ENCODE data around the gene ATP13A2. TPM values are rescaled to one million over a fixed set of nuclear protein-coding genes. Genes with fewer than 3 reads are reported as not detected.

Gene ATP13A2
- total RNA-seq, 2 experiments from 2014 or later = 57.1 to 59.4 TPM

DNA sequence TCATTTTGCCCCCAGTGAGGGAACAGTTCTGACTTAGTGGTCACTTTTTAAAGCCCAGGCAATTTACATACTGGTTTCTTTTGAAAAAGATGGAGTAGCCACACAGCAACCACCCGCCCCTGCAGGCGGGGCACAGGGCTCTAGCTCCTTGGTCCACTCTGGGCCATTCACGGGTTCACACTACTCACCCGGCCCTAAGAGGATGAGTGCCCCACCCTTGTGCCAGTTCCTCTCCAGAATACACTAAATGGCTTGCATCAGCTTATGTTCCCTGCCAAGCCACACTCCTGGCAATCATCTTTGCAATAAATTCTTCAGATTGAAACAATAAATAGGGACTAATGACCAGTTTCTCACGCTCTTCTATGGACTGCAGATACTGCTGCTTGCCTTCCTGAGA, 15.7 kb upstream of the ATP13A2 start:
- CTCF ChIA-PET = no interaction called here

DNA sequence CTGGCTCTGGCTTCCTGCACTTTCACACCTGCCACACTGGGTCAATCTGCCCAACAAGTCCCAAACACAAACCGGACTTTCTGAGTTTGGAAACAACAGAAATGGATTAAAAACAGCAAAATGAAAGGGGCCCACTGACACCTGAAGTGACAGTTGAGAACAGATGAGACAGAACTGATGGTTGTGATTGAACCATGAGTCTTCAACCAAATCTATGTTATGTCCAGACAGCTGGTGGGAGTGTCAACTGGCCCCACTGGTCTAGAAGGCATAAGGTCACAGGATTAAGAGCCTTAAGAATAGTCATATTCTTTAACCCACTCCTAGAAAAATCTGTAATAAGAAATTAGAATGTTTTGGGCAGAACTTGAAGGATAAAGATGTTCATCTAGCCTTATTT, 13.0 kb upstream of the ATP13A2 start:
- Mint-ChIP-seq H3K4me3 (no peak overlapping the region), H3K4me1 (peaks cover 12% of the 10 kb centered on the region), H3K27ac (no peak overlapping the region), H3K27me3 (no peaks in the 10 kb centered on the region), H3K9me3 (no peaks in the 10 kb centered on the region), H3K36me3 (ENCODE audit: low read depth) (peaks cover 38% of the 10 kb centered on the region)
- no peak for DNase-seq
- ChIA-PET POLR2A (no interaction called here), CTCF (no interaction called here)

More for the DNA sequence above, 15.7 kb upstream of the ATP13A2 start:
- peaks cover 32% of the 10 kb centered on the region for H3K36me3 Mint-ChIP-seq (ENCODE audit: low read depth)
- H3K4me1 Mint-ChIP-seq = peaks cover 2% of the 10 kb centered on the region
- H3K4me3 Mint-ChIP-seq = no peak overlapping the region
- no peak overlapping the region for H3K27ac Mint-ChIP-seq
- H3K27me3 Mint-ChIP-seq = no peaks in the 10 kb centered on the region
- DNase-seq = no peak
- POLR2A ChIA-PET = no interaction called here
- no peaks in the 10 kb centered on the region for H3K9me3 Mint-ChIP-seq

DNA sequence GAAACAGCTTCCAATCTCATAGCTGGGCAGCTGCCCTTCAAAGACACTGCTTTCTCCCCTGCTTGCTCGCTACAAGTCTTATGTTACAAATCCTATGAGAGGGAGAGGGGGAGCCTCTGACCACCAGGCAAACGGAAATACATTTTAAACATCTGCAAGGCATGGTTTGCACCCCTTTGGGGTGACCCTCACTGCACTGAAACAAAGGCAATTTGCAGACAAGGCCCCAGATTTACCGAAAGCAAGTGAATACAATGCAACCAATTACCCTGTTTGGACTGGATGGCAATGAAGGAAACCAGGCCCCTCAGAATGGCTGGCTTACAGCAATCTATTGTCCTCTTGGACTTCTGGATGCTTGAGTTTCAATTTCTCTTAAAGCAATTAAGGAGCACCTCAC, 11.8 kb upstream of the ATP13A2 start:
- POLR2A ChIA-PET = no interaction called here
- no peaks in the 10 kb centered on the region for H3K27me3 Mint-ChIP-seq
- H3K4me1 Mint-ChIP-seq = peaks cover 22% of the 10 kb centered on the region
- peaks cover 43% of the 10 kb centered on the region for H3K36me3 Mint-ChIP-seq (ENCODE audit: low read depth)
- H3K27ac Mint-ChIP-seq = no peak overlapping the region
- no peaks in the 10 kb centered on the region for H3K9me3 Mint-ChIP-seq
- CTCF ChIA-PET = interaction anchor here (0.5 to 1.8 kb wide), 4 partner anchors 10 to 389 kb away, joined by 3 to 6 read pairs (median 3); no protein-coding TSS in a partner anchor
- no peak overlapping the region for H3K4me3 Mint-ChIP-seq
- DNase-seq = no peak

DNA sequence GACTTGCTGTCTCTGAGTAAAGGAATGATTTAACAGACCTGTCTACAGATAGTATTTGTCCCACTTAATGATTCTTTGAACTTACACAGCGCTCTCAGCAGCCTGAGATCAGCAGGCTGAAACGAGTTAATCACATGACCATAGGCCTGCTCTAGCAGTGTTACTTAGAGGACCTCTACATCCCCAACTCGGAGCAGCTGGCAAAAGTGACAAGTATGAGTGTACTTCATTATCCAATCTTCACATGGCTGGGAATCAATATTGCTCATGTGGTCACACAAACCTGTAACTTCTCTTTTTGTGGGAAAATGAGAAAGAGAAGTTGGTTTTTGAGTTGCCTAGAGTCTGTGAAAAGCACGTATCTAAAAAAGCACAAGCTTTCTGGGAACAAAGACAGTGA, 11.4 kb upstream of the ATP13A2 start:
- peaks cover 42% of the 10 kb centered on the region for H3K36me3 Mint-ChIP-seq (ENCODE audit: low read depth)
- H3K4me1 Mint-ChIP-seq = peaks cover 26% of the 10 kb centered on the region
- H3K9me3 Mint-ChIP-seq = no peaks in the 10 kb centered on the region
- POLR2A ChIA-PET = no interaction called here
- DNase-seq = no peak
- H3K27me3 Mint-ChIP-seq = no peaks in the 10 kb centered on the region
- no peak overlapping the region for H3K27ac Mint-ChIP-seq
- H3K4me3 Mint-ChIP-seq = no peak overlapping the region
- CTCF ChIA-PET = interaction anchor here (0.5 to 1.8 kb wide), 5 partner anchors 9 to 388 kb away, joined by 3 to 6 read pairs (median 3); no protein-coding TSS in a partner anchor

DNA sequence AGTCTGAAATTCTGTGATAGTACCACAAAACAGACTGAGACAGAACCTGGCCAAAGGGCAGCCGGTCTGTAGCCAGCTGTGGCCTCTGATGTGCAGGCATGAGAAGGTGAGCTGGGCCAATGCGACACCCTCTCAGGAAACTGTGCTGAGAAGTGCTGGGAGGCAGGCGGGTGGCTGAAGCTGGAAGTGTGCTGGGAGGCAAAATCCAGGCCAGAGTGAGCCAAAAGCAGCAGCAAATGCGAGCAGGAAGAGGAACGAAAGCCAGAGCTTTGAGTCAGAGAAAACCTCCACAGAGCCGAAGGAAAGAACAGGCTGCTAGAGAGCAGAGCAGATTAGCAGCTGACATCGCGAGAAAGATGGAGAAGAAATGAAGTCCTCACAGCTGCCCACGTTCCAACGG, 10.2 kb upstream of the ATP13A2 start:
- DNase-seq = no peak
- Mint-ChIP-seq H3K27ac (peak overlapping the region; percentile 60), H3K36me3 (ENCODE audit: low read depth) (peaks cover 33% of the 10 kb centered on the region), H3K4me1 (peaks cover 26% of the 10 kb centered on the region), H3K9me3 (no peaks in the 10 kb centered on the region), H3K27me3 (no peaks in the 10 kb centered on the region), H3K4me3 (no peak overlapping the region)
- ChIA-PET POLR2A (interaction anchor here (0.6 kb wide), 1 partner anchor 117 kb away, joined by 4 read pairs; no protein-coding TSS in a partner anchor), CTCF (interaction anchor here (1.1 to 1.8 kb wide), 2 partner anchors 9 to 51 kb away, joined by 3 to 4 read pairs; no protein-coding TSS in a partner anchor)

DNA sequence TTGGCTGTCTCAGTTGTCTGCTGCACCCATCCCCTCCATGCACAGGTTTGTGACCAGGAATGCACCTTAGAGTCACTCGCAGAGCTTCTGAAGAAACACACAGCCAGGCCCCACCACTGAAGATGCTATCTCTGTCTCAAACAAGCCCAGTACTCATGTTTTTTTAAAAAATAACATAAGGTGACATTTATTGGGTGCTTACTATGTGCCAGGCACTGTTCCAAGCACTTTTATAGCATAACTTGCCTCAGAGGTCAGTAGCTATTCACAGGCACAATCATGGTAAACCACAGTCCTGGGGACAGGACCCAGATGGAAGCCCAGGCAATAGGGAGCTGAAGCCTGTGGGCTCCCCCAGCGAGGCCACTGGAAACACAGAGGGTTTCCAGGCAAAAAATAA, 8.8 kb upstream of the ATP13A2 start:
- POLR2A ChIA-PET = no interaction called here
- Mint-ChIP-seq H3K4me3 (no peak overlapping the region), H3K9me3 (no peaks in the 10 kb centered on the region), H3K27me3 (no peaks in the 10 kb centered on the region), H3K36me3 (ENCODE audit: low read depth) (peaks cover 33% of the 10 kb centered on the region), H3K4me1 (peaks cover 26% of the 10 kb centered on the region), H3K27ac (peak overlapping the region; percentile 38)
- no peak for DNase-seq
- CTCF ChIA-PET = interaction anchor here (0.9 to 1.8 kb wide), 2 partner anchors 50 to 61 kb away, joined by 3 read pairs; no protein-coding TSS in a partner anchor

DNA sequence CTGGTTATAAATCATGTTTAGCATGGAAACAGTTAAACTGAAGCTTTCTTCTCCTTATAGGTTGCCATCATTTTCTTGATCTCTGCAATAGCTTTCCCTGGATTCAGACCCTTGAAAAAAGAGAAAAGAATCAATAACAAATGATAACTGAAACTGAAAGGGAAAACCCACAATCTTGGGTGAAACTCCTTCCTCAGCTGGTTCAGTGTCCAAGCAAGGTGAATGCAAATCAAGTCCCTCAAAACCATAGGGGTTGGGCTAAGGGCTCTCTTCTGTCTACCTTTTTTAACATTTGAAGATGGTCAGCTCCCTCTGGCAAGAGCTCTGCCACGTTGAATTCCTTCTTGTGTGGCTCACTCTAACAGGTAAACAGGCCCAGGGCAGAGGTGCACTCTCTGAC, 7.1 kb upstream of the ATP13A2 start:
- DNase-seq = no peak
- H3K27ac Mint-ChIP-seq = peak overlapping the region; percentile 72
- no peaks in the 10 kb centered on the region for H3K27me3 Mint-ChIP-seq
- H3K9me3 Mint-ChIP-seq = no peaks in the 10 kb centered on the region
- H3K4me3 Mint-ChIP-seq = no peak overlapping the region
- peaks cover 30% of the 10 kb centered on the region for H3K4me1 Mint-ChIP-seq
- H3K36me3 Mint-ChIP-seq (ENCODE audit: low read depth) = peaks cover 29% of the 10 kb centered on the region
- CTCF ChIA-PET = no interaction called here
- POLR2A ChIA-PET = no interaction called here

DNA sequence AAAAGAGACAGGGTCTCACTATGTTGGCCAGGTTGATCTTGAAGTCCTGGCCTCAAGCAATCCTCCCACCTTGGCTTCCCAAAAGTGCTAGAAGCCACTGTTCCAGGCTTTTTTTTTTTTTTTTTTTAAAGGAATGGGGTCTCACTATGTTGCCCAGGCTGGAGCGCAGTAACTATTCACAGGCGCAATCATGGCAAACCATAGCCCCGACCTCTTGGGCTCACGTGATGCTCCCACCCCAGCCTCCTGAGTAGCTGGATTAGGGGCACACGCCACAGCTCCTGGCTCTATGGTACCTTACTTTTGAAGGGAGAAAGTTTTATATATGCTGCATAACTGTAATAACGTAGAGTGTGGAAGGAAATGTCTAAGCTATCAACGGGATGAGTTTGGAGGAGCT, 5.7 kb upstream of the ATP13A2 start:
- CTCF ChIA-PET = interaction anchor here (1.0 kb wide), 1 partner anchor 8 kb away, joined by 3 read pairs; no protein-coding TSS in a partner anchor
- peaks cover 3% of the 10 kb centered on the region for H3K27me3 Mint-ChIP-seq
- H3K4me1 Mint-ChIP-seq = peaks cover 28% of the 10 kb centered on the region
- POLR2A ChIA-PET = no interaction called here
- no peak for DNase-seq
- H3K36me3 Mint-ChIP-seq (ENCODE audit: low read depth) = peaks cover 22% of the 10 kb centered on the region
- H3K4me3 Mint-ChIP-seq = no peak overlapping the region
- H3K27ac Mint-ChIP-seq = no peak overlapping the region
- H3K9me3 Mint-ChIP-seq = no peaks in the 10 kb centered on the region

DNA sequence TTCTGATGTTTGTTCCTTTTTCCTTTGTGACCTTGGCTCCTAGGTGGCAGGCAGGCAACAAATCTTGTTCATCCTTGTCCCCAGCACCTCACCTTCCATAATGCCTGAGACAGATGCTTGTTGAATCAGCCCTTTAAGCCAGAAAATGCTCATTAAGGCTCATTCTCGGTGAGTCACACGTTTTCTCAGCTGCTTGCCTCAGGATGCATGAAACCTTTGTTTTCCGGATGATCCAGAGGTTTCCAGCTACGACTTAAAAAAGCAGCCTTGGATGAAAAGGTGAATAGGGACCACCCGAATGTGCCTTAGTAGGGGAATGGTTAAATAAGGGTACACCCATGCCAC, 4.6 kb upstream of the ATP13A2 start:
- H3K4me3 Mint-ChIP-seq = no peak overlapping the region
- peaks cover 25% of the 10 kb centered on the region for H3K4me1 Mint-ChIP-seq
- POLR2A ChIA-PET = no interaction called here
- no peak overlapping the region for H3K27ac Mint-ChIP-seq
- peaks cover 3% of the 10 kb centered on the region for H3K27me3 Mint-ChIP-seq
- no peaks in the 10 kb centered on the region for H3K9me3 Mint-ChIP-seq
- H3K36me3 Mint-ChIP-seq (ENCODE audit: low read depth) = peaks cover 19% of the 10 kb centered on the region
- CTCF ChIA-PET = interaction anchor here (1.3 kb wide), 1 partner anchor 79 kb away, joined by 3 read pairs; no protein-coding TSS in a partner anchor
- DNase-seq = no peak

DNA sequence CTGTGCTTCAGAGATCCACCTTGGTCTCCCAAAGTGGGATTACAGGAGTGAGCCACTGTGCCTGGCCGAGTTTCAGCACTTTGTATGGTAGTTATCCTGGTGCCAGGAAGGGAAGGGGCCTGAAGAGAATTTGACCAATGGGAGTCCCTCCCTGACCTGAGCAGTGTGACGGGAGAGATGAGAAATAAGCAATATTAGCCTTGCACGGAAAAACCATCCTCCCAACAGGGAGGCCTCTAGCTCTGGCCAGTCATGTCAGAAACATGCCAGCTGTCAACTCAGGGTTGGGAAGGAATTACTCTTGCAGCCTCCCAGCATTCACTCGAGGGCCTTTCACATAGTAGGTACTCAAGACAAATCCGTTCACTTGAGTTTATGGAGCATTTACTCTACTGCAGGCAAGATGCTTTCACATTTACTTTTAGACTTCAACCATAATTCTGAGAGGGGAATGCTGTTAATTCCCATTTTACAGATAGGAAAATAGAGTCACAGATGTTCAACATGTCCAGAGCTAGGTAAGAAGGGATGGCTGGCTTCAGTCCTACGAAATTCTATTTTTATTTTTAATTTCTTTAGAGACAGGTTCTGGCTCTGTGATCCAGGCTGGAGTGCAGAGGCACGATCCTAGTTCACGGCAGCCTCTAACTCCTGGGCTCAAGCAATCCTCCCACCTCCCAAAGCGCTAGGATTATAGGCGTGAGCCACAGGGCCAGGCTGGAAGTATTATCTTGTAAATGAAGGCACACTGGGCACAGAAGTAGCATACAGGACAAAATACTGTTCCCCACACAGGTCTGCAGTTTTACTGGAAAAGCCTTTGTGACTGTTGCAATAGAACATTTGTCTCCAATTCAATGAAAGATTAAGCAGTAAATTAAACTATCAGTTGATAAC, 3.2 kb upstream of the ATP13A2 start:
- CTCF ChIA-PET = no interaction called here
- Mint-ChIP-seq H3K4me3 (no peak overlapping the region), H3K27ac (no peak overlapping the region), H3K36me3 (ENCODE audit: low read depth) (peaks cover 13% of the 10 kb centered on the region), H3K27me3 (peaks cover 3% of the 10 kb centered on the region), H3K4me1 (peaks cover 35% of the 10 kb centered on the region), H3K9me3 (no peaks in the 10 kb centered on the region)
- DNase-seq = no peak
- POLR2A ChIA-PET = no interaction called here

DNA sequence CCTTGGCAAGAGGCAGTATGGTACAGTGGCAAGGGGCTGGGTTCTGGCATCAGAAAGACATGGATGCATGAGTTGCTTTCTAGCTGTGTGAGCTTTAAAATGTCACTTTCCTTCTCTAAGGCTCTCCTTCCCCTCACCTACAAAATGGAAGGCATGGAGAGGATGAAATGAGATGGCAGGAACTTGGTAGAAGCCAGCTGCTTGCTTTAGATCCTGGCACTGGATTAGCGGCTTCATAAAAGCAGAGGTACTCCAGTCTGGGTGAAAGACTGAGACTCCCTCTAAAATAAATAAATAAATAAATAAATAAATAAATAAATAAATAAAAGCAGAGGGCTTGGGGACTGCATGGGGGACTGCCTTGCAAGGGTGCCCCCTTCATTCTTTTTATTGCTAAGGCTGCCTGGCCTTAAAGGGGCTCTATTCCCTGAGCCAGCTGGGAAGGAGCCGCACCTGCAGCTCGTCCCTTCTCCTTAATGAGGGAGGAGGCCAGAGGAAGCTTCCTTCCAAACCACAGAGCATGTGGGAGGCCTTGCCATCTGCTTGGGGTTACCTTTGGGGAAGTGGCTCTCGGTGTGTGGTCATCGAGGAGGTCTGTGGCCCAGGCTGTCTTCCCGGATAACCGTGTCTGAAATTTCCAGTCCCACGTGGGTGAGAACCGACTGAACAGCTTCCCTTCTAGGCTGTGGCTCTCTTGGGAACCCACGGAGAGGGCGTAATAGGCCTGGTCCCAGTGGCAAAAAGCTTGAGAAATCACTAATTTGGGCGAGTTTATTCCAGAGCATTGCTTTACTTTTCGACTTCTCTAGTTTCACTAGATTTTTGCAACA, 2.0 kb upstream of the ATP13A2 start:
- peaks cover 2% of the 10 kb centered on the region for H3K36me3 Mint-ChIP-seq (ENCODE audit: low read depth)
- H3K27me3 Mint-ChIP-seq = peaks cover 3% of the 10 kb centered on the region
- no peak overlapping the region for H3K27ac Mint-ChIP-seq
- ChIA-PET POLR2A (no interaction called here), CTCF (interaction anchor here (2.2 kb wide), 1 partner anchor 10 kb away, joined by 6 read pairs; no protein-coding TSS in a partner anchor)
- DNase-seq = no peak
- H3K4me1 Mint-ChIP-seq = peaks cover 29% of the 10 kb centered on the region
- no peaks in the 10 kb centered on the region for H3K9me3 Mint-ChIP-seq
- H3K4me3 Mint-ChIP-seq = no peak overlapping the region

DNA sequence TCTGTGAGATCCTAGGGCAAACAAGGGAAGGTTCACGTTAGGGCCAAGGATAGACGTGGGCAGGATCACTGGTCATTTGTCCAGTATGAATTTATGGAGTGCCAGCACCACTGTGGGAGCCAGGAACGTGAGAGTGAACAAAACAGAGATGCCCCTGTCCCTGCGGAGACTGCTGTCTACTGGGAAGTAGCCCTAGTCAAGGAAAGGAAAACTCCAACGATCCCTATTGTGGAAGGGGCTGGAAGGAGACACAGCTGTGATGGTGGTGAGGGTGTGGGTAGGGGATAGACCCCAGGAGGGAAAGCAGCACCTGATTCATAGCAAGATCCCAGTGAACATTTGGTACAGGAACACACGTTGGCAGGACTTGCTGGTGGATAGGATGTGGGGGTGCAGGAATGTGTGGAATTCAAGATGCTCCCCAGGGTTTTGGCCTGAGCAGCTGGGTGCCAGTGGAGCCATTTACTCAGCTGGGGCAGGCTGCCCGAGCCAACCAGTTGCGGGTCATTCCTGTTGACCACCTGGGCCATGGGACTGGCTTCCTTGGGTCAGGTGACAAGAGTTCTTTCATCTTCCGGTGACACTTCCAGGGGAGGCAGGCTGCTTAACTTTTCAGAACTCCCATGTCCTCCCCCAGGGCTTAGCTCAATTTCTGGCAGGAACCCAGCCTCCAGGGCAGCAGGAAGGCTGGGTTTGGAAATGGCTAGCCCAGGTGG, 1.2 kb upstream of the ATP13A2 start:
- Mint-ChIP-seq H3K27me3 (peaks cover 3% of the 10 kb centered on the region), H3K36me3 (ENCODE audit: low read depth) (no peaks in the 10 kb centered on the region), H3K4me3 (no peak overlapping the region), H3K4me1 (peaks cover 24% of the 10 kb centered on the region), H3K9me3 (no peaks in the 10 kb centered on the region), H3K27ac (peak overlapping the region; percentile 14)
- ChIA-PET POLR2A (no interaction called here), CTCF (interaction anchor here (2.2 kb wide), 1 partner anchor 10 kb away, joined by 6 read pairs; no protein-coding TSS in a partner anchor)
- DNase-seq = no peak

All from activated CD4-positive, alpha-beta T cell treated with anti-CD3 and anti-CD28 coated beads, Interleukin-2, amount 10 ng/mL, durations not matched to agents 7 days and 5 days (primary cell).